Activated CD8-positive, alpha-beta memory T cell treated with anti-CD3 and anti-CD28 coated beads for 24 hours (primary cell): ENCODE results near the gene SHMT1.
A peak's percentile ranks its signal among the peaks of the same experiment; 100 is the strongest.
"Not testable (repeated sequence)": the region's sequence is repeated elsewhere in the genome, so short reads cannot be mapped to it uniquely, and the experiment has no call there.

Experiments
- DNase-seq: peaks from one replicate; pipeline ENCODE4 v3.0.0-alpha.2; 2020

The SHMT1 gene

DNA sequence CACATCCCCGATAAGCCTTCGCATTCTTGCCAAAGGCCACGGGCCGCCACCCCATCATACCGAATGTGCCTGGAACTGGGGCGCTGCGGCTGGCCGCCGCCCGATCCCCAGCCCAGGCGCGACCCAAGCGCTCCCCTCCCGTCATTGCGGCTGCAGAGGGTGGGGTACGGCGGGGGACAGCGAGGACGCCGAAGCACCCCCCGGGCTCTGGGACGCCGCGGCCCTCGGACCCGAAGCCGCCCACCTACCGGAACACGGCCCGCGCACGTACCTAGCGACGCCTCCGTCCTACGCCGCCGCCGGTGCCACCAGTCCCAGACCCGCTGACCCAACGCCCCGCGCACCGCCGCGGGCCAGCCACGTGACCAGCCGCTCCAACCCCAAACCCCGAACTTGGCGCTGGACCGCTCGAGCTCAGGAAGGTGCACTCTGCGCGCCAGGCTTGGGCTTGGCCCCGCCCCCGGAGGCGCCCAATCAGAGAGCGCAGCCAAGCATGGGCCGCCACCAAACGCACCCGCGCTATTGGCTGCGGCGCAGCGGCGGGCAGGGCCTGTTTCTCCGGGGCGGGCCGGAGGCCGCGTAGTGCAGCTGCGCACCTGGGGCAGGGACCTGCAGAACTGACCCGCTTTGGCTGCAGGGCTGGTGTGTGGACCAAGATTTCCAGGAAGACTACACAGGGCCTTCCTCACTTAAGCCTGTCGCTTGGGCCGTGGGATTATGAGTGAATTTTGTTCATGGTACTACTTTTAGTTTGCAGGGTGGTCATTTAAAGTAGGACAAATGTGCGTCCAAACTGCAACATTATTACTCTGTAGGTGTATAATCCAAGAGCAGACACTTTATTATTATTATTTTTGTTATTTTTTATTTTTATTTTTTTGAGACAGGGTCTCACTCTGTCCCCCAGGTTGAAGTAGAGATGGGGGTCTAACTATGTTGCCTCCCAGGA lies at the start of gene SHMT1:
Gene SHMT1 (minus strand): TSS at position 450 of the 949 bp plus-strand sequence. CDS start 7,569 bp downstream, outside the sequence.
- peak; percentile 95 for DNase-seq

DNA sequence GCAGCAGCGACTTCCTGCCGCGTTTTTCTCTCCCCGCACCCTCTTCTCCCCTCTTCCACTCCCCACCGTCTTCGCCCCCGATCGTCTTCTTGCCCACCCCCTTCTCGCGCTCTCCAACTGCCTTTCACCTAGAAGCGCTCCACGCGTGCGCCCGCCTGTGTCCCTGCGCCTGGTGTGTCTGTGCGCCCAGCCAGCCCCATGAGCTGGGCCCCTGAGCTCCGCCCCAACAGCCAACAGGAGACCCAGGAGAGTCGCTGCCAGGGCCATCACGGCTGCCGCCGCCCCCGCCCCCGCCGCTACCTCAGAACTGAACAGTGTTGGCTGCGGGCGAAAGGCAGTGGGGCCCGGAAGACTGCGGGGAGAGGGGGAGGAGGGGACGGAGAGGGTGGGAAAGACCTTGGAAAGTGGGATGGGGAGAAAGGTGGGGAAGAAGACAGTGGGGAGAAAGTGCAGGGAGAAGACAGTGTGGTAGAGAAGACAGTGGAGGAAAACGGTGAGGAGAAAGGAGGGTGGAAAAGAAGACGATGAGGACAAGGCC lies 48.7 kb upstream of the SHMT1 start:
- not testable (repeated sequence) for DNase-seq

- DNase-seq, result peak; percentile 81
Measured at GRCh38 chr17:18411377-18411864, 48.1 kb upstream of the SHMT1 start.

DNA sequence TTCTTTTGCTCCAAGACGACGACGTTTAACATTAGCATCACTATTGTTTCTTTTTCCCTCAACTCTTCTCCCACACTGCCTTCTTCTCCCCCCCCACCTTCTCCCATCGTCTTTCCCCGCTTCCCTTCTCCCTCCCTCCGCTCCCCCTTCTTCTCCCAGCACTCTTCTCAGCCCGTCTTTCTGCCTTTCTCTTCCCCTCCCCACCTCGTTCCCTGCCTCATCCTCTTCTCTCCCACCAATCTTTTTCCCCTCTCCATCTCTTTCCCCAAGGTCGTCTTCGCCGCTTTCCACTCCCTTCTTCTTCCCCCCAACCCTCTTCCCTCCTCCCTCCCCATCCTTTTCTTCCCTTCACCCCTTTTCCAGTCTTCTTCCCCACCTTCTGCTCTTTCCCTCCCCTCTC lies 47.4 kb upstream of the SHMT1 start:
- DNase-seq, result not testable (repeated sequence)

DNA sequence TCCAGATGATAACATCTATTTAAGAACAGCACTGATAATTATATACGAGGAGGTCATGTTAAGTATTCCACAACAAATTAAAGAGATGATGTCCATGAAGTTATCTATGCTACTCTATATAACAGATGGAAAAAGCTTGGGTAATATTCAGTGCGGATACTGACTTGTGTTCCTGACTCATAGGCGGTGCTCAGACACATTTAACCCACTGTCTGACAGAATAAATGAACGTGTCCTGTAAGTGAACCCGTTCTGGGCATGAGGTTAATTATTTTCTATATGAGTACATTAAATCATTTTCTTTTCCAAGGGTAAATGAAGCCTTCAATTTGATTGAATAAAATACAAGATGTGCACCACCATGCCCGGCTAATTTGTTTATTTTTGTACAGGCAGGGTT lies 46.0 kb upstream of the SHMT1 start:
- not testable (repeated sequence) for DNase-seq

- DNase-seq, result not testable (repeated sequence)
Measured at GRCh38 chr17:18408906-18409305, 45.6 kb upstream of the SHMT1 start.

GRCh38 chr17:18403604-18404003 lies 40.3 kb upstream of the SHMT1 start:
- DNase-seq, result not testable (repeated sequence)

GRCh38 chr17:18403166-18403565 lies 39.8 kb upstream of the SHMT1 start:
- DNase-seq, result not testable (repeated sequence)

DNA sequence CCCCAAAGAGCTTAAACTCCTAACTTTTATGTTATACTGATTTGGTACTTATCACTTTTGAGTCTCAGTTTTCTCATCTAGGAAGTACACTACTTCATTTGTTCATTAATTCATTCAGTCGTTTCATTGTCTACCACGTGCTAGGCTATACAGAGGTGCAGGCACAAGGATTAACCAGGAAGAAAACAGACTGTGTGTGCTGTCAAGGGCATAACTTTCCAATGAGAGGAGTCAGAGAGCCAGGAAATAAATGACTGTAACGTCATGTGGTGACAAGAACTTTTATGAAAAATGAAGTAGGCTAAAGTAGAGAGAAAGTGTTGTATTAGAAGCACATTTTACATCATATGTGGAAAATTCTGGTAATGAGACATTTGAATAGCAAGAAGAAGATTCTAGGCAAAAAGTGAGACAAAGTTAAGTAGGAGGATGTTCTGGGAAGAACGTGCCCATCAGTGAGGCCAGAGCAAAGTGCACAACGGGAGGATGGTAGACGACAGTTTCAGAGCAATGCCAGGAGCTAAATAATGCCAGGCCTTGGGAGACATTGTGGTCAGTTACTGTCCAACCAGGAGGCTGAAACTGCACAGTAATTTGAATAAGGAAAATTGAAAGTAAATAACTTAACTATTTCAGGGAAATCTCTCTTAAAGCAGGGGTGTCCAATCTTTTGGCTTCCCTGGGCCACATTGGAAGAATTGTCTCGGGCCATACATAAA lies 38.7 kb upstream of the SHMT1 start:
- DNase-seq, result not testable (repeated sequence)

DNA sequence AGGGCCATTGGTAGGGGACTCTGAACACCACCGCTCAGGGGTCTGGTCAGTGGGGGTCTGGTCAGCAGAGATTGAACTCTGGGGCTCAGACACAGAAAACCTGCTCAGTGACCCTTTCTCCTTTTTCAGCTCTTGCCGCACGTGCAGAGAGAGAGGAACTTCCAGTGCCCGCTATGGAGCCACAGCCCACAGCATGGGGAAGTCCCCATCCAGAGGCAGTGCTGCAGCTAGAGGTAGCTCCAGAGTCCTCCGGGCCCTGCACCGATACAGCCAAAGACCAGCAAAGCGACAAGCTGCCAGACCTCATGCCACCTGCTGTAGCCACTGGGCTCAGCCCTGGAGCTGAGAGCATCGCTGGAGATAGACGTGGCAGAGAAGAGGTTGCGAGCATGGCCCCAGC lies 25.4 kb upstream of the SHMT1 start:
- peak; percentile 43 for DNase-seq

GRCh38 chr17:18388266-18388665 lies 24.9 kb upstream of the SHMT1 start:
- peak; percentile 17 for DNase-seq

DNA sequence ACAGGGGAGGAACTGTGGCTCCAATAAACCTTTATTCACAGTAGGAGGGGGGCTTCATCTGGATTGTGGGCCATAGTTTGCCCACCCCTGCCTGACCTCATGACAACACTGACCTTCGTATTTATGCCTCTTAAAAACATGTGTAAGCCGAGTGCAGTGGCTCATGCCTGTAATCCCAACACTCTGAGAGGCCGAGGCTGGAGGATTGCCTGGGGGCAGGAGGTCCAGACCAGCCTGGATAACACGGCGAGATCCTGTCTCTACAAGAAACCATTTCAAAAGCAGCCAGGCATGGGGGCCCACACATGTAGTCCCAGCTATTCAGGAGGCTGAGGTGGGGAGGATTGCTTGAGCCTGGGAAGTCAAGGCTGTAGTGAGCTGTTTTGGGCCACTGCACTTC lies 24.2 kb upstream of the SHMT1 start:
- DNase-seq, result not testable (repeated sequence)

DNA sequence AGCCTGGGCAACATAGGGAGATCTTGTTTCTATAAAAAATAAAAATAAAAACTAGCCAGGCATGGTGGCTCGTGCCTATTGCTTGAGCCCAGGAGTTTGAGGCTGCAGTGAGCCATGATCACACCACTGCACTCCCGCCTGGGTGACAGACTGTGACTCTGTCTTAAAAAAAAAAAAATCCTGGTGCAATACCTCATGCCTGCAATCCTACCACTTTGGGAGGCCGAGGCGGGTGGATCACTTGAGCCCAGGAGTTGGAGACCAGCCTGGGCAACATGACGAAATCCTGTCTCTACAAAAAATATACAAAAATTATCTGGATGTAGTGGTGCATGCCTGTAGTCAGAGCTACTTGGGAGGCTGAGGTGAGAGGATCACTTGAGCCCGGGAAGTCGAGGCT lies 20.9 kb upstream of the SHMT1 start:
- DNase-seq, result not testable (repeated sequence)

DNA sequence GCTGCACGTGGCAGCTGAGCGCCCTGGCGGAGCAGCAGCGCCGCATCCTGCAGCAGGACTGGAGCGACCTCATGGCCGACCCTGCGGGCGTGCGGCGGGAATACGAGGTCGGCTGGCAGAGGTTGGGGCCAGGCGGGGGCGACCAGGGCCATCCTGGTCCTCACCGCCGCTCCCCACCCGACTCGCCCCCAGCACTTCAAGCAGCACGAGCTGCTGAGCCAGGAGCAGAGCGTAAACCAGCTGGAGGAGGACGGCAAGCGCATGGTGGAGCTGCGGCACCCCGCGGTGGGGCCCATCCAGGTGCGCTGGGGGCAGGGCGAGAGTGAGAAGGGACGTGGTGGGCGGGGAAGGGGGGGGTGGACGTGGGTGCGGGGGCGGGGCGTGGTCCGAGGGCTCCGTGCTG lies 19.7 kb upstream of the SHMT1 start:
- peak; percentile 72 for DNase-seq

DNA sequence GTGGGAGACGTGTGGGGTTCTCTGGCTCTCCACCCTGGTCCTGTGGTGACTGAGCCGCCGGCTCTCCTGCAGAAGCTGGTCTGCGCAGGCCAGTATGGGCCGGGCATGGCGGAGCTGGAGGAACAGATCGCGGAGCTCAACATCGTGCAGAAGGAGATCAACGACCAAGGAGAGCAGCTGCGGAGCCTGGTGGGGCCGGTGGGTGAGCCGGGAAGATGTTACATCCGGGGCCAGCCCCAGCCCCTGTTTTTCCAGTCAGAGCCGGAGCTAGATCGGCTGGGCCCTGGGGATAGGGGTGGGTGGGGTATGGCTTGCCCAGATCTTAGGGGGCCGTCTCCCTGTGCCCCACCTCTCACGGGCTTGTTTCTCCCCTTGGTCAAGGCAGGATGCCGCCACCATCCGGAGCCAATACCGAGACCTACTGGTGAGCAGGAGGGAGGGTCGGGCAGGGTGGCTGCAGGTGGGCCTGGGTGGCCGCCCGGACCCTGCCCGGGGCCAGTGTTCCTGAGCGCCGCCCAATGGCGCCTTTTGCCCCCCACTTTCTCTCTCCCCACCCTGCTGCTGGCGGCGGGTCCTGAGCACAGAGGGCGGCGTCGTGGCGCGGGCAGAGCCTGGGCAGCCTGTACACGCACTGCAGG lies 19.2 kb upstream of the SHMT1 start:
- DNase-seq, result no peak

DNA sequence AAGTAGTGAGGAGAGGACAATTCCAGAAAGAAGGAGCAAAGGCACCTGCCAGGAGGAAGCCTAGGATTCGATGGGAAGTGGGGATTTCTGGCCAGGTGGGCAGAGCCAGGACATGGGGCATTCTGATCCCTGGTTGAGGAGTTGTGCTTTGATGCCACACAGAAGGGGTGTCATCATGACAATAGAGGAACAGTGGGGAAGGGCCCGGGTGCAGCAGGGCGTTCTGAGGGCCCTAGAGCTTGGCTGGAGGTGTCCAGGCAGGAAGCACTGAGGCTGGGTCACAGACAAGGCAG lies 18.5 kb upstream of the SHMT1 start:
- no peak for DNase-seq

GRCh38 chr17:18381158-18381952 lies 18.0 kb upstream of the SHMT1 start:
- DNase-seq, result no peak

DNA sequence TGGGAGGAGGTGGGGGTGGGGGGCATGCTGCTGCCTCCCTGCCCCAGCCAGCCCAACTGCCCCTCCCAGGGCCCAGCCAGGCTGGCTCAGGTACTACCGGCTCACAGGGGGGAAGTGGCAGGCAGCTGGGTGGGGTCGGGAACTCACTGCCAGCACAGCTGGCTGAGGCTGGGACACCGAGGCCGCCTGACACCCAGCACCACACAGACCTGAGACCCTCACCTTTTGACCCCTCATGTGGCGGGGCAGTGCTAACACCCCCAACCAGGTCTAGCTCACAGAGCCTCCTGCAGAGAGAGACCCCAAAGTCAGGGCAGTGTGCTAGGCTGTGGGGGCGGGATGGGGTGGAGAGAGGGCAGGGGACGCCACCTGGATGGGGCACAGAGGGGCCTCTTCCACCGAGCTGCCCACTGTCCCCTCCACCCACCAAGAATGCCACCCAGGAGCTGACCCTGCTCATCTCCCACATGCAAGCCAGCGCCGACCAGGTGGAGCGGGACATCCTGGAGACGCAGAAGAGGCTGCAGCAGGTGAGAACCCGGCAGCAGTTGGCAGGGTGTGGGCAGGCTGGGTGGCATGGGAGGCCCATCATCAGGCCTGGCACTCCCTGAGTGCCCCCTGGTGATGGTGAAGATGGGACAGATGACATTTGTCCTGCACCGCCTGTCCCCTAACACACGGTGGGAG lies 17.3 kb upstream of the SHMT1 start:
- DNase-seq, result no peak

- DNase-seq, result no peak
Measured at GRCh38 chr17:18379246-18380146, 16.1 kb upstream of the SHMT1 start.

DNA sequence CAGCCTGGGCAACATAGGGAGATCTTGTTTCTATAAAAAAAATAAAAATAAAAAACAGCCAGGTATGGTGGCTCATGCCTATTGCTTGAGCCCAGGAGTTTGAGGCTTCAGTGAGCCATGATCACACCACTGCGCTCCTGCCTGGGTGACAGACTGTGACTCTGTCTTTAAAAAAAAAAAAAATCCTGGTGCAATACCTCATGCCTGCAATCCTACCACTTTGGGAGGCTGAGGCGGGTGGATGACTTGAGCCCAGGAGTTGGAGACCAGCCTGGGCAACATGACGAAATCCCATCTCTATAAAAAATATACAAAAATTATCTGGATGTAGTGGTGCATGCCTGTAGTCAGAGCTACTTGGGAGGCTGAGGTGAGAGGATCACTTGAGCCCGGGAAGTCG lies 15.3 kb upstream of the SHMT1 start:
- DNase-seq, result not testable (repeated sequence)

GRCh38 chr17:18378205-18378505 lies 14.8 kb upstream of the SHMT1 start:
- no peak for DNase-seq
